Stimulated activated CD8-positive, alpha-beta memory T cell treated with anti-CD3 and anti-CD28 coated beads, Interleukin-7, amount 100 ng/mL, for 24 hours (primary cell): ENCODE data around the gene SEMG1.
A peak's percentile ranks its signal among the peaks of the same experiment; 100 is the strongest.

Experiments
- DNase-seq: peaks from one replicate; pipeline ENCODE4 v3.0.0-alpha.2; 2020; ENCODE audit warnings: low read depth

Gene SEMG1

DNA sequence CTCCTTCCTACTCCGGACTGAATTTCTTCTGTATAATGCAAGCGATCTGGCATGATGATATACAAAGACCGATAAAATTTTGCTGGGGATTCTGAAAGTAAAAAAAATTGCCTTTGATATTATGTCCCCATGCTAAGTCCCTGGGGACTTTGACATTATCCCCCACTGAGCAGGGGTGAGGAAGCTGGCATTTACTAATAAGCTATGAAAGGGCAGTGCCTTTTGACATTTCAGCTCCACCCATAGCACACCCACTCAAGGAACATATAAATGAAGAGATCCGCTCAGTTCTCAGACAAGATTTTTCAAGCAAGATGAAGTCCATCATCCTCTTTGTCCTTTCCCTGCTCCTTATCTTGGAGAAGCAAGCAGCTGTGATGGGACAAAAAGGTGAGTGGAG is 14.2 kb downstream of the SEMG1 start, which contains the start of gene SEMG2:
Gene SEMG2 (plus strand): TSS at position 298 of the 400 bp plus-strand sequence. CDS start 17 bp downstream, at position 315.
- DNase-seq = no peak

DNA sequence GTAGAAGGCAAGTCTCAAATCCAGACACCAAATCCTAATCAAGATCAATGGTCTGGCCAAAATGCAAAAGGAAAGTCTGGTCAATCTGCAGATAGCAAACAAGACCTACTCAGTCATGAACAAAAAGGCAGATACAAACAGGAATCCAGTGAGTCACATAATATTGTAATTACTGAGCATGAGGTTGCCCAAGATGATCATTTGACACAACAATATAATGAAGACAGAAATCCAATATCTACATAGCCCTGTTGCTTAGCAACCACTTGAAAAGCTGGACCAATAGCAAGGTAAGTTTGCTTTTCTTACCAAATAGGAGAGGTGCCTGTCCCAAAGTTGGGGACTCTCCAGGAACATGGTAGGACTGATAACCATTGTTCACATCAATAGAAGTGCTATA is 16.3 kb downstream of the SEMG1 start:
- DNase-seq = no peak

DNA sequence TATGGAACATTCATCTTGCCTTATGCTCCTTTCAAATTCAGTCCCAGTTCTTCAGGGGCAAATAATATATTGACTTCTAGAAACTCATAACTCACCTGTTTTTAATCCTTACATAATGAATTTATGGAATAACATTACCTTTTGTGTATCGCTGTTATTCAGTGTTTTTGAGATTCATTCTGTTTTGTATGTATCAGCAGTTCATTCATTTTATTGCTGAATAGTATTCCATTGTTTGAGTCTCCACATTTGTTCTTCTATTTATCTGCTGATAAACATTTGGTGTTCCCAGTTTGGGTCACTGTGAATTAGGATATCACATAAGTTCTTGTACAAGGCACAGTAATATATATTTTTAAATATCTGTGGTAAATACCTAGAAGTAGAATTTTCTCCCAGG is 19.5 kb downstream of the SEMG1 start:
- DNase-seq = no peak

DNA sequence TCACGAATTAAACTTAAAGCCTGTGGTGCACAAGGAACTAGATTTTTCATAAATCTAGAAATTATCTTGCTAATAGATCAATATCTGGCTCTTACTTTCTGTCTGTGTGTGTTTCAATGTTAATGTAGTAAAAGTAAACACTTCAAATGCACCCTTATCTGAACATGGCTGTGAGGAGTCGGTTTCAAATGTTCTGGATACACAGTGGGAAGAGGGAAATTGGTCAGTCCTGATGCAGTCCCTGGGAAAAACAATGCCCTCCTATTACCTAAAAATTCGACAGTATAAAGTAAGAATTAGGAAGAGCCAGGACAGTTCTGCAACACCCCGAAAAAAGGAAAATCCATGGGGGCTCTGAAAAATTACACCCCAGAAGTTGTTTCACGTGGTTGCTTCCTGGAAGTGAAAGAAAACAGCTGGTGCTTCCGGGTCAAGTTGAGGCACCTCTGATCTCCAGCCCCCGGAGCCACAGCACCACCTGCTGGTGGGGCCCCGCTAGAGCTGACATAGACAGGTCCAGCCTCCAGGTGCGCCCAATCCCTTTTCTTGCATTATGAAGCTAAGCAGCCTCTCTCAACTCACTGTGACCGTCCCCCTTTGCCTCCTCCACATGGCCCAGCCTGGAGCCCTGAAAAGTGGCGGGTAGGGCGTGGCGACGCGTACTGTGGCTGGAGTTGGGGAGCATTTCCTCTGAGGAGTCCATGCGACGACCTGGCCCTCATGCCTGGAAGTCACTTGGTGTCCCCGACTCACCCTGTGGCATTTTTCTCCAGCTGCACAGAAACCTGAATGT is 22.6 kb downstream of the SEMG1 start:
- DNase-seq = peak; percentile 30

DNA sequence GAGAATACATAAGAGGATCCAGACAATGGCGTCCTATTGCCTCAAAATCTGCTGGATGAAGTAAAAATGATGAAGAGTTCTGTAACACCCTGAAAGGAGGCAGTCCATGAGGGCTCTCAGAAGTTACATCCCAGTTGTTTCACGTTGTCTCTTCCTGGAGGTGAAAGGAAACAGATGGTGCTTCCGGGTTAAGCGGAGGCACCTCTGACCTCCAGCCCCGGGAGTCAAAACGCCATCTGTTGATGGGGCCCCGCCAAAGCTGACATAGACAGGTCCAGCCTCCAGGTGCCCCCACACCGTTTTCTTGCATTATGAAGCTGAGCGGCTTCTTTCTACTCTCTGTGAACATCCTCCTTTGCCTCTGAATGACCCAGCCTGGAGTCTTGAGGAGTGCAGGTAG is 23.8 kb downstream of the SEMG1 start:
- no peak for DNase-seq

DNA sequence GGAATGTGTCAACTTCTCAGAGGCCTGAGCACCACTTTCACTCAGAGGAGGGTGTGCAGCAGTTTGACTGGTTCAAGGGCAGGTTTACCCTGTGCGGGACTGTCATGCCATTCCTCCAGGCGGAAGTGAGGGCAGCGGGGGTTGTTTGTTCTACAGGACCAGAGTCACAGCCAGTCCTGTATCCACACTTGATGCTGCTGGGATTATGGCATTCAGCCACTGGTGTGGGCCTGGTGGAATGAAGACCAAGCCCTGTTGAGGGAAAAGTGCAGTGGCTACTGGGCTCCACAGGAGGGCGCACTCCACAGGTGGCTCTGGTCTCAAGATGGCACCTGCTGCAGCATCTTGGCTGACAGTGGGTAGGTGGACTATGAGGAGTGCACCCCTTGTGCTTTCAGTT is 29.2 kb downstream of the SEMG1 start:
- no peak for DNase-seq

DNA sequence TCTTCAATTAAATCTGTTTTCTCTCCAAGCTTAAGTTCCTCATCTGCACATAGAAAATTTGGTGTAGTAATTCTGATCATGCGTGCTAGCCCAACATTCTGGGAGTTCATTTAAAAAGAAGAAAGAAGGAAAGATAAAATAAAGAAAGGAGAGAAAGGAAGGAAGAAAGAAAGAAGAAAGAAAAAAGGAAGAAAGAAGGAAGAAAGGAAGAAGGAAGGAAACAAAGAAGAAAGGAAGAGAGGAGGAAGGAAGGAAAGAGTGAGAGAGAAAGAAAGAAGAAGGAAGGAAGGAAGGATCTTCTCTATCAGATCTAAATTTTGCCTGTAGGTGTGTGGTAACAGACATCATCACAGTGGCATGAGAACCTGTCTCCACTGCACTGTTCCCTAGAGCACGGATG is 31.3 kb downstream of the SEMG1 start:
- no peak for DNase-seq

DNA sequence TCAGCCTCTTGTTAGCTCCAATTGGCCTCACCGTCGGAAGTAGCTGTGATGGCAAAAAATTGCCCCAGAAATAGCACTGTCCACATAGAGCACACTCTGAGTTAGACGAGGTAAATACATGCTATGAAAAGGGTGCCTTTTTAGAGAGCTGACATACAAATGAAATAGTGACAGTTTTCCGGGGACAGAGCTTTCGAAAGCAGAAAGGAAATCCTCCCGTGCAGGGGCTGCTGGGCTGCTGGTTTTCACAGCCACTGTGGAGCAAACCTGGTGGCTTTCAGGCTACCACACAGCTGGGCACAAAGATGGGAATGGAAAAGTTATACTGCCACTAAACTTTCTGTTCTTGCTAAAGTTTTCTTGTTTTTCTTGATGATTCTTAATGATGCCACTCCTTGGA is 39.3 kb downstream of the SEMG1 start:
- no peak for DNase-seq

DNA sequence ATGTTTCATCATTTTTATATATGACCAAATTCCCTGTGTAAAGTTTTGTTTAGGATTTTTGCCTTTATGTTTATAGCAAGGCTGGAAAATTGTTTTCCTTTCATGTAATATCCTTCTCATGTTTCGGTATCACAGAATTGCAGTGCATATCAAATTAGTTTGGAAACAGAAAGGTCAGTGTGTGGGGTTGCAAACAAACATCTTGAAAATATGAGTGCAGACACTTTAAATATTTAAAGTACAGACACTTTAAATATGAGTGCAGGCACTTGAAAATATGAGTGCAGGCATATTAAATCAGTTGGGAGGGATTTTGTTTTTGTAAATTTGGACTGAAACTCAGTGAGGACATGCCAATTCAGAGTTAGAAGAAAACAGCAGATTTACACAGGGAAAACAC is 41.0 kb downstream of the SEMG1 start:
- DNase-seq = no peak

DNA sequence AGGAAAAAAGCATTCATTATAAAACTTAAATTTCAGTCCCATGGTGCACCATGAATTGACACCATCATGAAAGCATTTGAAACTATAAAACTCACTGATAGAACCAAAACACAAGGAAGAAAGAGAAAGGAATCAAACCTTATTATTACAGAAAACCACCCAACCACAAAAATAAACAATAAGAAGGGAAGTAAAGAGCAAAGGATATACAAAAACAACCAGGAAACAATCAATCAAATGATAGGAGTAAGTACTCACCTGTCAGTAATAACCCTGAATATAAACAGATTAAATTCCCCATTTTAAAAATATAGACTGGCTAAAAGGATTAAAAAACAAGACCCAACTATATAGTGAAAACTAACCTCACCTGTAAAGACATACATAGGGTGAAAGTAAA is 41.8 kb downstream of the SEMG1 start:
- no peak for DNase-seq

DNA sequence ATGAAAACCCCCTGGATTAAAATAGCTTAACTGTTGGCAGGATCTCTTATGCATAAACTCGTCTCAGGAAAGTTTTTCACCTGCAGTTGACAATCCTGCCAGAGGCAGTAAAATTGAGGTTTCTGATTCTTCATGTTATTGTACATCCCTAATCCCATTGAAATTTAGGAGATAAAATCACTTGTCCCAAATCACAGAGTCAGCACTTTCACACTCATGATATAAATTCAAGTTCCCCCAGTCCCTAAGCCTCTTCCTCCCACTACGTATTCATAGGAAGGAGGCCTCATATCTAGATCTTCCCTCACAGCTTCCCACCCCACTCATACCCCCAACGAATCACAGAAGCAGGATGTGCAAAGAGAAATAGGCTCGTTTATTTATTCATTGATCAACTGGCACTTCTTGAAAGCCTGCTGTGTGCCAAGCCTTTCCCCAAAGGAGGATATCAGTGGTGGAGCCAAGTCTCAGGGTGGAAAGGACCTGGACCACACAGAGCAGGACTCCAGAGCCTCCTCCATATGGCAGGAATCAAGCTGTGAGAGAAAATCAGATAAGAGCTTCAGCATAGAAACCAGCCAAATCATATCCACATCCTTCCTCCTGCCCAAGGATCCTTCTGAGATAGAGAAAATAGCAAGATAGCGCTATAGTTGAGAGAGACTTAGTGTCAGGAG is 45.2 kb downstream of the SEMG1 start:
- no peak for DNase-seq

DNA sequence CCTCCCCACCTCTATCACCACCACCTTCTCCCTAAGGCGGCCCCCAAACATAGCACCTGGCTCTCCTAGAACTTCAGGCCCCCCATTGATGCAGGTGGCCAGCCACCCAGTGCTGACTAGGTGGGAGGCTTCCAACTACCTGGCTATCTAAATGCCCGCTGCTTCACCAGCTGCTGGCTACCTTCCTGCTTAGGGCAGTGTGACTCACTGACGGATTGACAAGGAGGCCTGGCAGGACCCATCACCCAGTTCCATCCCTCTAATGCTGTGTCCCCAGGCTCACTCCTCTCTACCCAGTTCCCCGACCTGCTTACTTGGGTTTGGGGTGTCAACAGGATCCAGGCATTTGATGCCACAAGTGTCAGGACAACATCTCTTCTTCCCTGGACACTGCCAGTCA is 46.4 kb downstream of the SEMG1 start:
- no peak for DNase-seq

DNA sequence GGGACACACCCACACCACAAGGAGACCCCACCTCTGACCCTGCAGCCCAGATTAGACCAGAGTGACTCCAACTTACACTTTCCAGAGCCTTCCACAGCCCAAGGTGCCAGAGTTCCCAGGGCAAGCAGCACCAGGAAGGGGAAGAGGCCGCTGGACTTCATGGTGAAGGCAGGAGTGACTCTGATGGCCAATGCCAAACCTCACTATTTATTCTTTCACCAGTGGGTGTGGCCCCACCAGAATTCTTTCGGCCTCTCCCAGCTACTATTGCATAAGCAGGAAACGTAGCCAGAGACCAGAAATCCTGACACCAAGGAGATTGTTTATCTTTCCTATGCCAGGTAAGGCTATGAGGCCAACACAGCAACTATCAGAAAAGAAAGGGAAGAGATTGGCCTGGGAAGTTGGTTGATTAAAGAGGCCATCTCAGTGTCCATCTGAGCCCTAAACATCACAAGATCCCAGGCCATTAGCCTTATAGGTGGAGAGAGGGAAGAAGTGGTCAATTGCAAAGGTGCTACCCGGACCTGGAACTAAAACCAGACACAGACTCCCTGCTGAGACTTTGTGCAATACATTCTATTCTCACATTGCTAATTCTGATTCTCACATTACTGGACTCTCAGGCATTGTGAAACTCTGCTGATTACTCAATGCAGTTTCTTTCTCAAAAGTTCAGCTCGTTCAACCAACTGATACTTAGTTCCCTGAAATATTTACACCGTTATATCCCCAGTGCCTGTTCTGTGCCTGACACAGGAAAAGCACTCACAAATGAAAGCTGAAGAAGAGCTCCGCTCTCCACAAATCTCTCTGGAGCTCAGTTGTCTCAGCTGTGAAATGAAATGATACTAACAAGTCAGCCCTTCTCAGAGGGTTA is 47.8 kb downstream of the SEMG1 start, which contains the start of gene SLPI:
Gene SLPI (minus strand): TSS at position 182 of the 880 bp plus-strand sequence. CDS start 21 bp downstream, at position 161.
- no peak for DNase-seq

DNA sequence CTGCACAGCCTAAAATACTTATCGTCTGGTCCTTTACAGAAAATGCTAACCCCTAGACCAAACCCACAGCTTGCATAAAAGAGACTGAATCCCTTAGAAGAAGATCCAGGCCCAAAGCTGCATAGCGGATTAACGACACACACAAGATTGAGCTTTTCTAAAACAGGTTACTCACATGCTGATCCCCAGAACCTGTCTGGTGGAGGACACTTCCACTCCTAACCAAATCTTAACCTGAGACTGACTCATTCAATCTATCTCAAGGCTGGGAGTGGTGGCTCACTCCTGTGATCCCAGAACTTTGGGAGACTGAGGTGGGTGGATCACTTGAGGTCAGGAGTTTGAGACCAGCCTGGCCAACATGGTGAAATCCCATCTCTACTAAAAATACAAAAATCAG is 50.3 kb downstream of the SEMG1 start:
- no peak for DNase-seq

DNA sequence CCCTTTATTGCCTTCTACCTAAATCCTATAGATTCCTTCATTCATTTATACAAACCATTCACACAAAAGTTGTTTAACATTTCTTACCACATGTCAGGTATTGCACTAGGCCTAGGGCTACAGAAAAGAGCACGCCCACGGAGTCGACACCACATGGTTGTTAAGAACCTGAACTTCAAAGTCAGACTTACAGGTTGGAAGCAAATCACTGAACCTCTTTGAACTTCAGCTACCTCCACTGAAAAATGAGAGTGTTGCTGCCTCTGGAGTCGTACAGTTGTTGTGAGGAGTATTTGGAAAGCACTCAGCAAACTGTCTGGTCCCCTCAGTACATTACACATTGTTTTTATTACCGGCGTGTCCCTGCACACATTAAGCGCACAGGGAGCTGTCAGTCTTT is 50.9 kb downstream of the SEMG1 start:
- no peak for DNase-seq

DNA sequence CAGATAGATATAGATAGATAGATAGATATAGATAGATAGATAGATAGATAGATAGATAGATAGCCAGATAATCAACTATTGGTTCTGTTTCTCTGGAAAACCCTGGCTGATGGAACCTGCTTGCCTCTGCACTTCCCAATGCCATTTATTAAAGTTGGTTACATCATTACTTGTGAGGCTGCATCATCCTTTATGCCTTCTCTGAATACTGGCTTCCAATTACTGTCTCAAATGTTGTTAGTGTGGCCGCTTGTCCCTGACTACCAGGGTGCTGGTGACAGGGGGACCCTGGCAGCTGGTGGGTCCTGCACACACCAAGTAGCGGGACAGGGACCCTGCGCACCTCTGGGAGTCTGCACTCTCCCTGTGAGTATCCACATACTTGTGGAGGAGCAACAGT is 51.4 kb downstream of the SEMG1 start:
- DNase-seq = no peak

DNA sequence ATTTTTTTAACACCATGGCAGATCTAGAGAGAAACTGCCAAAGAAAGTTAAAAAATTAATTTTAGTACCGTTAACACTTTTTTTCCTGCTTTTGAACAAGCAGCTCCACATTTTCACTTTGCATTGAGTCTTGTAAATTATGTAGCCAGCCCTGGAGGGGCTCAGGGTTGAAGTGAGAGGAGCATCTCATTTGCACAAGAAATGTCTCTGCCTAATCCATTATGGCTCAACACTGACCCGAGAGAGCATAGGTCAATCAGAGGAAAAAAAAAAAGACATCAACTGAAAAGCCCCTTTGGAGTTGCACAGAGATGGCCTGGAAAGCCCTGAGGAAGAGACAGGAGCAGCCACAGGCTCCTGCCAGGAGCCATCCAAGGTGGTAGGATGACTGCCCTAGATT is 51.8 kb downstream of the SEMG1 start:
- no peak for DNase-seq
